ENCODE results near the gene SEMA3G. TPM values are rescaled to one million over a fixed set of nuclear protein-coding genes. Genes with fewer than 3 reads are reported as not detected.

Gene SEMA3G
- total RNA-seq, 6 experiments from 2014 or later = not detected

DNA sequence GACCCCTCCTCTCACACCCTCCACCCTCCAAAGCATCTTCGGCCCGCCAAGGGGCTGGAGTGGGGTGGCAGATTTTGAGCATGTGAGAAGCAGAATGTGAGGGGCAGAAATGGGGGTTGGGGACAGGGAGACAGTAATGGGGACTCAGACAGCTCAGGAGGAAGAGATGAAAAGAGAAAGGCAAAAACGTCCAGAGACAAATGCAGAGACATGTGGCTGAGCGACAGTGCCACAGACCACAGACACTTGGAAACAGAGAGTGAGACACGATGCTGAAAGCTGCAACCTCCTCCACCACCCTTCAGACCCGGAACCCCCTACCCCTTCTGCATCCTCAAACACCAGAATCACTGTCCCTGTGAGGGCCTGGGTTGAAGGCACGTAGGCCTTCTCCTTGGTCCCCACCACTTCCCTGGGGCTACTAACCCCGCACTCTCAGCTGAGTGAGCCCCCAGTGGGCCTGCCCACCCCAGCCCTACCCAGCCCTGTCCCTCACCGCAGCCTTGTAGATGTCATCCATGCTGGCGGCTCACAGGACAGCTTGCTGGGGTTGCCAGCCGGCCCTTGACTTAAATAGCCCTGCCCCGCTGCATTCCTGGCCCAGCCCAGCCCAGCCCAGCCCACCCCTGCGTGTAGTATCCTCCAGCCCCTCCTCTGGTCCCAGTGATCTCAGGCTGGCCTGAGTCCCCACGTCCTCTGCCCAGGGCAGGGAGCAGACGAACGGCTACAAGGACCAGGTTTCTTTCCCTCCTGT is 8.8 kb upstream of the SEMA3G start, which contains the start of gene TNNC1:
TSS of gene TNNC1 (minus strand) at position 546 of the 754 bp plus-strand sequence. CDS start at position 520, 26 bp downstream.
- Mint-ChIP-seq H3K9me3 (no peaks in the 10 kb centered on the region), H3K4me1 (ENCODE audit: low read depth) (peaks cover 27% of the 10 kb centered on the region), H3K27ac (peak within 1 kb of the TSS; percentile 88), H3K27me3 (ENCODE audit: insufficient read depth) (peaks cover 7% of the 10 kb centered on the region), H3K4me3 (peak within 1 kb of the TSS; percentile 99), H3K36me3 (ENCODE audit: low read depth) (peaks cover 13% of the 10 kb centered on the region)
- no peak for DNase-seq
- TF ChIP-seq, protein P1, sequence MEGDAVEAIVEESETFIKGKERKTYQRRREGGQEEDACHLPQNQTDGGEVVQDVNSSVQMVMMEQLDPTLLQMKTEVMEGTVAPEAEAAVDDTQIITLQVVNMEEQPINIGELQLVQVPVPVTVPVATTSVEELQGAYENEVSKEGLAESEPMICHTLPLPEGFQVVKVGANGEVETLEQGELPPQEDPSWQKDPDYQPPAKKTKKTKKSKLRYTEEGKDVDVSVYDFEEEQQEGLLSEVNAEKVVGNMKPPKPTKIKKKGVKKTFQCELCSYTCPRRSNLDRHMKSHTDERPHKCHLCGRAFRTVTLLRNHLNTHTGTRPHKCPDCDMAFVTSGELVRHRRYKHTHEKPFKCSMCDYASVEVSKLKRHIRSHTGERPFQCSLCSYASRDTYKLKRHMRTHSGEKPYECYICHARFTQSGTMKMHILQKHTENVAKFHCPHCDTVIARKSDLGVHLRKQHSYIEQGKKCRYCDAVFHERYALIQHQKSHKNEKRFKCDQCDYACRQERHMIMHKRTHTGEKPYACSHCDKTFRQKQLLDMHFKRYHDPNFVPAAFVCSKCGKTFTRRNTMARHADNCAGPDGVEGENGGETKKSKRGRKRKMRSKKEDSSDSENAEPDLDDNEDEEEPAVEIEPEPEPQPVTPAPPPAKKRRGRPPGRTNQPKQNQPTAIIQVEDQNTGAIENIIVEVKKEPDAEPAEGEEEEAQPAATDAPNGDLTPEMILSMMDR (IDR thresholded peaks at IDR 0.05) = no peak

DNA sequence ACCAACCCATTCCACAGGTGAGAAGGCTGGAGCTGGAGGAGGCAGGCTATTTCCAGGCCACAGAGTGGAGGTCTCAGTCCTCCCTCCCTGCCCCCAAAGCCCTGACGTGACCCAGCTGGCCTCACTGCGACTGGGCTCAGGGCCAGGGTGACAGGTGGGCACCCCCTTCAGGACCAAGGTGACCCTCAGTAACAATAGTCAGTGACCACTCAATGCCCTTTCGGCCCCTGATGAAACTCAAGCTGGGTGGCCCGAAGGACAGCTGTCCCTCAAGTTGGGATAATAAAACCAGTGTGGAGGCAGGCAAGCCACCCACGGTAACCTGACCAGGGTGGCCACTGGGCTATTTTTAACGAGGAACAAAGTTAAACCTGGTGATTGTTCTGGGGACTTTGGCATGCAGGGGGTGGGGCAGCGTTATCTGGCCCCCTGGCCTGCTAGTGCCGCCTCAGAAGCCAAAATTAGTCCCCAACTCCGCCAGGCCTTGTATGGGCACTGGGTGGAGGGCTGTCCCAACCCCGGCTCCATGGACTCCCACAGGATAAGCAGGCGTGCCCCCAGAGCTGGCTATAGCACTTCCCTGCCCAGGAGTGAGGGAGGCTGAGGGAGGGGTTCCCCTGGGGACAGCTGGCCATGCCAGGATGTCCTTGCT is 7.8 kb upstream of the SEMA3G start:
- Mint-ChIP-seq H3K27me3 (ENCODE audit: insufficient read depth) (peaks cover 7% of the 10 kb centered on the region), H3K4me1 (ENCODE audit: low read depth) (peaks cover 26% of the 10 kb centered on the region), H3K27ac (no peak overlapping the region), H3K4me3 (no peak overlapping the region), H3K9me3 (no peaks in the 10 kb centered on the region), H3K36me3 (ENCODE audit: low read depth) (peaks cover 8% of the 10 kb centered on the region)
- no peak for DNase-seq
- TF ChIP-seq, protein P1 (IDR thresholded peaks at IDR 0.05) = no peak

- TF ChIP-seq, protein P1 (IDR thresholded peaks at IDR 0.05) = no peak
- no peaks in the 10 kb centered on the region for H3K9me3 Mint-ChIP-seq
- peaks cover 2% of the 10 kb centered on the region for H3K36me3 Mint-ChIP-seq (ENCODE audit: low read depth)
- peaks cover 20% of the 10 kb centered on the region for H3K4me1 Mint-ChIP-seq (ENCODE audit: low read depth)
- H3K27me3 Mint-ChIP-seq (ENCODE audit: insufficient read depth) = peaks cover 7% of the 10 kb centered on the region
- no peak overlapping the region for H3K27ac Mint-ChIP-seq
- DNase-seq = no peak
- no peak overlapping the region for H3K4me3 Mint-ChIP-seq
Observed at GRCh38 chr3:52452126-52452525, 7.2 kb upstream of the SEMA3G start.

DNA sequence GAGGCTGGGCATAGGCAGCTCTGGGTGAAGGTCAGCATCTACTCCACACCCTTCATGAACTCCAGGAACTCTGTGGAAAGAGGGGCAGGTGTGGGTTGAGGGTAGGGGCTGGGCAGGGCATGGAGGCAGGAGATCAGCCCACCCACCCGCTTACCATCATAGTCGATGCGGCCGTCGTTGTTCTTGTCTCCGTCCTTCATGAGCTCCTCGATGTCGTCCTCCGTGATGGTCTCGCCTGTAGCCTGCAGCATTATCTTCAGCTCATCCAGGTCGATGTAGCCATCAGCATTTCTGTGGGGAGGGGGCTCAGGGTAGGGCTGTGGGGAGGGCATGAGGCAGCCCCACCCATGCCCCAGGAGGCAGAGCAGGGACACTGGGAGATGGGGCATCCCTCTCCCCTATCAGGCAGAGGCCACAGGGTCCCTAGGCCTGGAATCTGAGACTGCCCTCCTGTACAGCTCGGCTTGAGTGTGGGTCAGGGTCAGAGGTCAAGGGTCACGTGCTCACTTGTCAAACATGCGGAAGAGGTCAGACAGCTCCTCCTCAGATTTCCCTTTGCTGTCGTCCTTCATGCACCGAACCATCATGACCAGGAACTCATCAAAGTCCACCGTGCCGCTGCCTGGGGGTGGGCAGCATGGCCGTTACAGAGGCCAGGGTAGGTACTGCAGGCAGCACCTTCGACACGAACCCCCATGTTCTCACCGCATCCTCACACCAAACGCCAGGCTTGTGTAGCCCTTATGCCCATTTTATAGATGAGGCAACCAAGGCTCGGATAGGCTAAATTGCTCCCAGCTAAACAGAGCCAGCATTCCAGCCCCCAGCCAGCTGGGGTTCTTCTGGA is 6.6 kb upstream of the SEMA3G start:
- no peaks in the 10 kb centered on the region for H3K9me3 Mint-ChIP-seq
- no peaks in the 10 kb centered on the region; the same call in 1 of the 2 replicates for H3K36me3 Mint-ChIP-seq (ENCODE audit: low read depth)
- TF ChIP-seq, protein P1 (IDR thresholded peaks at IDR 0.05) = peak; percentile 39
- no peak overlapping the region for H3K27ac Mint-ChIP-seq
- H3K27me3 Mint-ChIP-seq (ENCODE audit: insufficient read depth) = peaks cover 7% of the 10 kb centered on the region
- DNase-seq = no peak
- no peak overlapping the region for H3K4me3 Mint-ChIP-seq
- H3K4me1 Mint-ChIP-seq (ENCODE audit: low read depth) = peaks cover 13% of the 10 kb centered on the region

DNA sequence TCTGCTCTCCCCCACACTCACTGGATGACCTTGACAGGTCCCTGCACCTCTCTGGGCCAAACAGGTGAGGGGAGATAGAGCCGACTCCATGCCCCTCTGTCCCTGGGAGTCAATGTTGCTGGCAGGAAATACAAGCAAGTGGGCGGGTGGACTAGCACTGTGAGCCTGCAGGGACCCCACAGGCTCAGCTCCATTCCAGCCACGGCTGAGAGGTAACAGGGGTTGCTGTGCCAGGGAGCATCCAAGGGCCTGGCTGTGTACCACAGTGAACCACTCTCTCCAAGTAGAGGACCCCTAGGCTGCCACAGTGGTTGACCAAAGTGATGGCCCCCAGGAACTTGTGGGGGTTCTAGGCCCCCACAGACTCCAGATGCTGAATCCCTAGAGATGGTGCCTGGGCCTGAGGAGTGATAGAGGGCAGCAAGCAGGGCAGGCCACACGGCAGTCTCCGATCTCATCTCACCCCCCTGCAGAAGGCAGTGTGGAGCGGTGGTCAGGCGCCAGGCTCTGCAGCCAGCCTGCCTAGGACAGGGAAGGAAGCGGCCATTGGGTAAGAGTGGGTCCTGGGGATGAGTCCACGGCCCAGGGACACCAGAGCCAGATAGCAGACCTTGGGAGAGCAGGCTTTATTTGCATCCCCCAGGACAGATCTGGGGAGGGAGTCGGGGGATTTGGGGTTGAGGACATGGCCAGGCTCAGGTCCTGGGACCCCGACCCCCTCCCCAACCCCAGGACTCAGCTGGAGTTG is 5.8 kb upstream of the SEMA3G start:
- H3K36me3 Mint-ChIP-seq (ENCODE audit: low read depth) = no peaks in the 10 kb centered on the region
- no peak overlapping the region for H3K4me3 Mint-ChIP-seq
- TF ChIP-seq, protein P1 (IDR thresholded peaks at IDR 0.05) = no peak
- peaks cover 8% of the 10 kb centered on the region for H3K4me1 Mint-ChIP-seq (ENCODE audit: low read depth)
- no peak for DNase-seq
- H3K9me3 Mint-ChIP-seq = no peaks in the 10 kb centered on the region
- H3K27ac Mint-ChIP-seq = no peak overlapping the region
- H3K27me3 Mint-ChIP-seq (ENCODE audit: insufficient read depth) = peaks cover 5% of the 10 kb centered on the region
